ENCODE results near the gene CELF4.

CELF4 gene

DNA sequence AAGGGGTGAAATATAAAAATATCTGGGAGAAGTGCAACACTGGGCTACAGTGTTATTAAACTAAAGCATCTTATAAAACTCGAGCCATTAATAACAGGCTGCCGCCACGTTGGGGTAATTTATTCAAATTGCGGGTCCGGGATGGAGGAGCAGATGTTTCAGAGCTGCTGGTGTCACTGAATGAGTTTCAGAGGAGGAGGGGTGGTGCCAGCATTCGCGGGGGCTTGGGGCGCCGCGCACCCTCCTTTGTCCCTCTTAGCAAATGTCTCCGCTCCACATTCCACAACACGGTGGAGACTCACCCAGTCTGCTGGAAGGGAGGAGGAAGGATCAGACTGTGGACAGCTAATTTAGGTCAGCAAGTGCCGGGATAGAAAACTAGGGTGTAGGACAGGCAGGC is 260.5 kb downstream of the CELF4 start:
- TF ChIP-seq, protein P1, sequence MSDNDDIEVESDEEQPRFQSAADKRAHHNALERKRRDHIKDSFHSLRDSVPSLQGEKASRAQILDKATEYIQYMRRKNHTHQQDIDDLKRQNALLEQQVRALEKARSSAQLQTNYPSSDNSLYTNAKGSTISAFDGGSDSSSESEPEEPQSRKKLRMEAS (IDR thresholded peaks at IDR 0.05), result no peak
- TF ChIP-seq TCF12 (IDR thresholded peaks at IDR 0.05; ENCODE audit: low read depth) (no peak), EP300 (IDR thresholded peaks at IDR 0.05; ENCODE audit: borderline replicate concordance) (no peak), FOXM1 (IDR thresholded peaks at IDR 0.05; ENCODE audit: borderline replicate concordance, low read depth) (no peak), TAF1 (IDR thresholded peaks at IDR 0.05; ENCODE audit: low read depth) (no peak), NFIC (IDR thresholded peaks at IDR 0.05) (no peak), YY1 (IDR thresholded peaks at IDR 0.05; ENCODE audit: low read depth) (no peak), ZBTB7A (IDR thresholded peaks at IDR 0.05; ENCODE audit: low read depth) (no peak), RAD21 (IDR thresholded peaks at IDR 0.05; ENCODE audit: low read depth) (no peak), CREB1 (IDR thresholded peaks at IDR 0.05; ENCODE audit: low read depth) (no peak), TEAD4 (IDR thresholded peaks at IDR 0.05) (no peak), EGR1 (IDR thresholded peaks at IDR 0.05) (no peak), CEBPB (IDR thresholded peaks at IDR 0.05) (no peak)
- TF ChIP-seq, protein P2, sequence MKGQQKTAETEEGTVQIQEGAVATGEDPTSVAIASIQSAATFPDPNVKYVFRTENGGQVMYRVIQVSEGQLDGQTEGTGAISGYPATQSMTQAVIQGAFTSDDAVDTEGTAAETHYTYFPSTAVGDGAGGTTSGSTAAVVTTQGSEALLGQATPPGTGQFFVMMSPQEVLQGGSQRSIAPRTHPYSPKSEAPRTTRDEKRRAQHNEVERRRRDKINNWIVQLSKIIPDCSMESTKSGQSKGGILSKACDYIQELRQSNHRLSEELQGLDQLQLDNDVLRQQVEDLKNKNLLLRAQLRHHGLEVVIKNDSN (IDR thresholded peaks at IDR 0.05), result no peak
- TF ChIP-seq, protein P3, sequence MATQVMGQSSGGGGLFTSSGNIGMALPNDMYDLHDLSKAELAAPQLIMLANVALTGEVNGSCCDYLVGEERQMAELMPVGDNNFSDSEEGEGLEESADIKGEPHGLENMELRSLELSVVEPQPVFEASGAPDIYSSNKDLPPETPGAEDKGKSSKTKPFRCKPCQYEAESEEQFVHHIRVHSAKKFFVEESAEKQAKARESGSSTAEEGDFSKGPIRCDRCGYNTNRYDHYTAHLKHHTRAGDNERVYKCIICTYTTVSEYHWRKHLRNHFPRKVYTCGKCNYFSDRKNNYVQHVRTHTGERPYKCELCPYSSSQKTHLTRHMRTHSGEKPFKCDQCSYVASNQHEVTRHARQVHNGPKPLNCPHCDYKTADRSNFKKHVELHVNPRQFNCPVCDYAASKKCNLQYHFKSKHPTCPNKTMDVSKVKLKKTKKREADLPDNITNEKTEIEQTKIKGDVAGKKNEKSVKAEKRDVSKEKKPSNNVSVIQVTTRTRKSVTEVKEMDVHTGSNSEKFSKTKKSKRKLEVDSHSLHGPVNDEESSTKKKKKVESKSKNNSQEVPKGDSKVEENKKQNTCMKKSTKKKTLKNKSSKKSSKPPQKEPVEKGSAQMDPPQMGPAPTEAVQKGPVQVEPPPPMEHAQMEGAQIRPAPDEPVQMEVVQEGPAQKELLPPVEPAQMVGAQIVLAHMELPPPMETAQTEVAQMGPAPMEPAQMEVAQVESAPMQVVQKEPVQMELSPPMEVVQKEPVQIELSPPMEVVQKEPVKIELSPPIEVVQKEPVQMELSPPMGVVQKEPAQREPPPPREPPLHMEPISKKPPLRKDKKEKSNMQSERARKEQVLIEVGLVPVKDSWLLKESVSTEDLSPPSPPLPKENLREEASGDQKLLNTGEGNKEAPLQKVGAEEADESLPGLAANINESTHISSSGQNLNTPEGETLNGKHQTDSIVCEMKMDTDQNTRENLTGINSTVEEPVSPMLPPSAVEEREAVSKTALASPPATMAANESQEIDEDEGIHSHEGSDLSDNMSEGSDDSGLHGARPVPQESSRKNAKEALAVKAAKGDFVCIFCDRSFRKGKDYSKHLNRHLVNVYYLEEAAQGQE (IDR thresholded peaks at IDR 0.05; ENCODE audit: low read depth), result no peak

DNA sequence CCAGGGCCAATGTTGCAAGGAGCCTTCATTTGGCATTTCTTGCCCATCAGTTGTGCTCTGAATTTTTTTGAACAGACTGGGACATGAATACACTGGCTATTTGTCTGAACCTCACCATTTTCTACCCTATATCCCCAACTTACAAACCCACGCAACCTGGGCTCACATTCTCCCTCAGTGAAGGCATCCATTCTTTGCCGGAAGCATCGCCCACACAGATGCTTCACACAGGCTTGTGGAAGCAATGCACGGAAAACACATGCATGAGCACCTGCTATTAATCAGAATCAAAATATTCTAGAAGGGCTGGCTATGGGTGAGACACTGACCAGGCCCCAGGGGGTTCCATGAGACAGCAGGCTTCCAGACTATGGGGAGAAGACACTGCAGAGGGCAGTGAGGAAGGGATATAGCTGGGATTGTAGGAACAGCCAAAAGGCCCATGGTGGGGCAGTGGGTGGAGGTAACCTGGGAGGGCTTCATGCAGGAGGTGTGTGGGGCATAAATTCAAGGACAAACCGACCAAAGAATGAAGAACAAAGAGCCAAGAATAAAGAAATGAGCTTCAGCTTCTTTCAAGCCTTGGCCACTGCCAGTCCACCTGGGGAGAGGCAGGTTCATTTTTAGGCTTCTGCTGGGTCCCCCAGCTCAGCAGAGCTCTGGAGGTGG is 261.5 kb downstream of the CELF4 start:
- TF ChIP-seq TAF1 (IDR thresholded peaks at IDR 0.05; ENCODE audit: low read depth) (no peak), EP300 (IDR thresholded peaks at IDR 0.05; ENCODE audit: borderline replicate concordance) (no peak), ZBTB7A (IDR thresholded peaks at IDR 0.05; ENCODE audit: low read depth) (no peak)
- TF ChIP-seq, protein P3 (IDR thresholded peaks at IDR 0.05; ENCODE audit: low read depth), result no peak
- TF ChIP-seq, protein P1 (IDR thresholded peaks at IDR 0.05), result no peak
- TF ChIP-seq, protein P2 (IDR thresholded peaks at IDR 0.05), result no peak

DNA sequence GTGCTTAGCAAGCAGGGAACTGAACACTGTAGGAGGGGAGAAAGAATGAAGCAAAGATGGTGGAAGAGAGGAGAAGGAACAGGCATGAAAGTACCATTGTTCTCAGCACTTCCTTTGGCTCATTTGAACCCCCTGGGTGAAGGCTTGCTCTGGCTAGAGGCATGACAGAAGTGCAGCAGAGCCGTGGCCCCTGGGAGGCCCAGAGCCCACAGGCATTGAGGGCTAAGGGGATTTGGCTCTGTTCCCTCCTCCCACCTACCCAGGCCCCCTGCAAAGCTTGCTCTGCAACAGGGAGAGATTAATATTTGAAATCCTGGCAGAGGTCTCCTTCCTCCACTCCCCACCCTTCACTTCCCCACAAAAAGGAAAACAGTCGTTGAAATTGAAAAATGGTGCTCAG is 262.6 kb downstream of the CELF4 start:
- TF ChIP-seq, protein P3 (IDR thresholded peaks at IDR 0.05; ENCODE audit: low read depth), result no peak
- TF ChIP-seq TEAD4 (IDR thresholded peaks at IDR 0.05) (no peak), TCF12 (IDR thresholded peaks at IDR 0.05; ENCODE audit: low read depth) (no peak), EGR1 (IDR thresholded peaks at IDR 0.05) (no peak)

DNA sequence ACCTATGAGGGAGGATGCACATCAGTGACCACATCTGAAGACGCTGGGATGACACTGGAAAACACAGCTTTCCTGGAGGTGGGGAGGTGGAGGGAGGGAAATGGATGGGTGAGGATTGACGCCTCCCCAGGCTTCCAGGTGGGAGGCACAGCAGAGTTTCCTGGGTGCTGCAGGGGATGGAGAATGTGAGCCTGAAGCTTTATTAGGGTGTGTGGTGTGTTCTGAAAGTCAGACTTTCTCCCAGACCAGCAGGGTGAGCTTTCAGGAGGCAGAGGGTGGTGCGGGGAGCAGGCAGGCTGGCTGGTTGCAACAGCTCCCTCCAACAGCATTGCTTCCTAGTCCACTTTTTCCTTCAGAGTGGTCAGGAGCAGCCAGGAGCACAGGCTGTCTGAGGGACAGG is 263.1 kb downstream of the CELF4 start:
- no peak for TF ChIP-seq ZBTB7A (IDR thresholded peaks at IDR 0.05; ENCODE audit: low read depth)
- no peak for TF ChIP-seq YY1 (IDR thresholded peaks at IDR 0.05; ENCODE audit: low read depth)
- TF ChIP-seq EP300 (IDR thresholded peaks at IDR 0.05; ENCODE audit: borderline replicate concordance), result no peak
- TF ChIP-seq NFIC (IDR thresholded peaks at IDR 0.05), result no peak
- TF ChIP-seq, protein P1 (IDR thresholded peaks at IDR 0.05), result no peak
- TF ChIP-seq, protein P3 (IDR thresholded peaks at IDR 0.05; ENCODE audit: low read depth), result no peak
- TF ChIP-seq, protein P2 (IDR thresholded peaks at IDR 0.05), result no peak

Data from Ishikawa (cell line).